ENCODE data around the gene DUSP8.

The DUSP8 gene

GRCh38 chr11:1519028-1520010 lies 52.8 kb downstream of the DUSP8 start:
- Histone ChIP-seq H3K9ac (ENCODE audit: low read depth, low read length, poor library complexity, severe bottlenecking) (no peak overlapping the region), H3K4me1 (ENCODE audit: insufficient read depth, low read length, poor library complexity, severe bottlenecking) (no peaks in the 10 kb centered on the region), H3F3A (ENCODE audit: low read depth) (no peaks in the 10 kb centered on the region), H3K27me3 (ENCODE audit: insufficient read depth, low read length, poor library complexity, severe bottlenecking) (no peaks in the 10 kb centered on the region), H3K4me3 (ENCODE audit: low read length, poor library complexity, severe bottlenecking) (no peak overlapping the region), H3K4me2 (ENCODE audit: low read depth, low read length, poor library complexity, severe bottlenecking) (no peak overlapping the region), H4K20me1 (ENCODE audit: insufficient read depth, low read length, poor library complexity, severe bottlenecking) (peaks cover 31% of the 10 kb centered on the region), H3K79me2 (ENCODE audit: insufficient read depth, low read length) (peaks cover 55% of the 10 kb centered on the region), H2AFZ (ENCODE audit: low read length) (no peak overlapping the region), H3K9me2 (replicated peaks; ENCODE audit: low read depth, low read length) (no peaks in the 10 kb centered on the region), H3K9me3 (ENCODE audit: insufficient read depth, low read depth, low read length) (no peaks in the 10 kb centered on the region), H3K36me3 (ENCODE audit: insufficient read depth, low read length) (no peaks in the 10 kb centered on the region)
- TF ChIP-seq EZH2phosphoT487 (IDR thresholded peaks at IDR 0.05; ENCODE audit: borderline replicate concordance) (no peak), CTCF (conservative IDR thresholded peaks at IDR 0.05; ENCODE audit: low read length) (no peak)

- Histone ChIP-seq H3K4me3 (ENCODE audit: low read length, poor library complexity, severe bottlenecking) (no peak overlapping the region), H3K4me2 (ENCODE audit: low read depth, low read length, poor library complexity, severe bottlenecking) (no peak overlapping the region), H3K27me3 (ENCODE audit: insufficient read depth, low read length, poor library complexity, severe bottlenecking) (no peaks in the 10 kb centered on the region), H4K20me1 (ENCODE audit: insufficient read depth, low read length, poor library complexity, severe bottlenecking) (peaks cover 39% of the 10 kb centered on the region), H3F3A (ENCODE audit: low read depth) (no peaks in the 10 kb centered on the region), H2AFZ (ENCODE audit: low read length) (no peak overlapping the region), H3K36me3 (ENCODE audit: insufficient read depth, low read length) (no peaks in the 10 kb centered on the region), H3K4me1 (ENCODE audit: insufficient read depth, low read length, poor library complexity, severe bottlenecking) (no peaks in the 10 kb centered on the region), H3K9me2 (replicated peaks; ENCODE audit: low read depth, low read length) (no peaks in the 10 kb centered on the region), H3K9me3 (ENCODE audit: insufficient read depth, low read depth, low read length) (no peaks in the 10 kb centered on the region), H3K79me2 (ENCODE audit: insufficient read depth, low read length) (peaks cover 52% of the 10 kb centered on the region), H3K9ac (ENCODE audit: low read depth, low read length, poor library complexity, severe bottlenecking) (no peak overlapping the region)
- TF ChIP-seq EZH2phosphoT487 (IDR thresholded peaks at IDR 0.05; ENCODE audit: borderline replicate concordance) (no peak), CTCF (conservative IDR thresholded peaks at IDR 0.05; ENCODE audit: low read length) (no peak)
Measured at GRCh38 chr11:1518301-1518700, 53.8 kb downstream of the DUSP8 start.

- Histone ChIP-seq H3K36me3 (ENCODE audit: insufficient read depth, low read length) (no peaks in the 10 kb centered on the region), H3K4me3 (ENCODE audit: low read length, poor library complexity, severe bottlenecking) (no peak overlapping the region), H3F3A (ENCODE audit: low read depth) (no peaks in the 10 kb centered on the region), H4K20me1 (ENCODE audit: insufficient read depth, low read length, poor library complexity, severe bottlenecking) (peaks cover 39% of the 10 kb centered on the region), H2AFZ (ENCODE audit: low read length) (no peak overlapping the region), H3K9me2 (replicated peaks; ENCODE audit: low read depth, low read length) (no peaks in the 10 kb centered on the region), H3K4me2 (ENCODE audit: low read depth, low read length, poor library complexity, severe bottlenecking) (no peak overlapping the region), H3K4me1 (ENCODE audit: insufficient read depth, low read length, poor library complexity, severe bottlenecking) (no peaks in the 10 kb centered on the region), H3K9ac (ENCODE audit: low read depth, low read length, poor library complexity, severe bottlenecking) (no peak overlapping the region), H3K79me2 (ENCODE audit: insufficient read depth, low read length) (peaks cover 44% of the 10 kb centered on the region; the same call in 1 of the 2 replicates), H3K9me3 (ENCODE audit: insufficient read depth, low read depth, low read length) (no peaks in the 10 kb centered on the region), H3K27me3 (ENCODE audit: insufficient read depth, low read length, poor library complexity, severe bottlenecking) (no peaks in the 10 kb centered on the region)
- TF ChIP-seq CTCF (conservative IDR thresholded peaks at IDR 0.05; ENCODE audit: low read length) (no peak), EZH2phosphoT487 (IDR thresholded peaks at IDR 0.05; ENCODE audit: borderline replicate concordance) (no peak)
Measured at GRCh38 chr11:1517117-1518005, 54.7 kb downstream of the DUSP8 start.
